ENCODE measurements around the gene APOB. TPM values are rescaled to one million over a fixed set of nuclear protein-coding genes. Genes with fewer than 3 reads are reported as not detected.

Gene APOB
- total and polyA plus RNA-seq, 2 of the 13 experiments (the other 11 are each of a cell fraction or from before 2014, with no cell fraction given), result 1,569 to 2,515 TPM

DNA sequence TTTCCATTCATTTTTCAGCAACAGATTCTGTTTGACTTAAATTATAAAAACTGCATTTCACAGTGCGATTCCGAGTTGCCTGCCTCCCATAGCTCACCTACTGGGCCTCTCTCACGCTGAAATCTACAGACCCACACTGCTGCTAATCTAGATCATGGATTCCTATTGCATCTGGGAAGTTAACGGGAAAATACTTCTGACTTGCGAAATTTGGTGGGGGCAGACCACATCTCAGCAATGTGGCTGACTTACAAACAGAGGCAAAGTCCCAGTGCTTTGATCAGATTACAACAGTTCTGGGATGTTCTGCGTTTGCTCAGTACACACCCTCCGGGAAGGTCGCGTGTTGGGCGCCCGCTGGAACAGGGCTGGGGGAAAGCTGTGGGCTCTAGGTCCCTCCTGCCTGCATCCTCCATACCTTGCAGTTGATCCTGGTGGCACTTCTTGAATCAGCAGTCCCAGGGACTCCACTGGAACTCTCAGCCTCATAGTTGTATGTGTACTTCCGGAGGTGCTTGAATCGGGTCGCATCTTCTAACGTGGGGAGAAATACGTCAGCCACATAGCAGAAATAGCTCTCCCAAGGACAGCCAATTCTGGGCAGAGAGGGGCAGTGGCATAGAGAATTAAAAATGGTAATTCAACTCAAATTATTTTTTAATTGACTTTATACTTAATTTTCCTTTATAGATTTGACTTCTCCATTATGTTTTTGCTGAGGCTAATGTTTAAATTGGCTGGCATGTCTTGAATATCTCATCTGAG, 1.7 kb downstream of the APOB start (continued):
- peak; percentile 53; the same call in 1 of the 2 replicates for TF ChIP-seq ZNF142 (CRISPR knock-in tag; IDR thresholded peaks at IDR 0.05)
- TF ChIP-seq ZNF12 (CRISPR knock-in tag; IDR thresholded peaks at IDR 0.05), result peak; percentile 82; the same call in 1 of the 2 replicates
- no peak for TF ChIP-seq ZNF496 (CRISPR knock-in tag; IDR thresholded peaks at IDR 0.05; ENCODE audit: insufficient replicate concordance)
- TF ChIP-seq, protein P1, sequence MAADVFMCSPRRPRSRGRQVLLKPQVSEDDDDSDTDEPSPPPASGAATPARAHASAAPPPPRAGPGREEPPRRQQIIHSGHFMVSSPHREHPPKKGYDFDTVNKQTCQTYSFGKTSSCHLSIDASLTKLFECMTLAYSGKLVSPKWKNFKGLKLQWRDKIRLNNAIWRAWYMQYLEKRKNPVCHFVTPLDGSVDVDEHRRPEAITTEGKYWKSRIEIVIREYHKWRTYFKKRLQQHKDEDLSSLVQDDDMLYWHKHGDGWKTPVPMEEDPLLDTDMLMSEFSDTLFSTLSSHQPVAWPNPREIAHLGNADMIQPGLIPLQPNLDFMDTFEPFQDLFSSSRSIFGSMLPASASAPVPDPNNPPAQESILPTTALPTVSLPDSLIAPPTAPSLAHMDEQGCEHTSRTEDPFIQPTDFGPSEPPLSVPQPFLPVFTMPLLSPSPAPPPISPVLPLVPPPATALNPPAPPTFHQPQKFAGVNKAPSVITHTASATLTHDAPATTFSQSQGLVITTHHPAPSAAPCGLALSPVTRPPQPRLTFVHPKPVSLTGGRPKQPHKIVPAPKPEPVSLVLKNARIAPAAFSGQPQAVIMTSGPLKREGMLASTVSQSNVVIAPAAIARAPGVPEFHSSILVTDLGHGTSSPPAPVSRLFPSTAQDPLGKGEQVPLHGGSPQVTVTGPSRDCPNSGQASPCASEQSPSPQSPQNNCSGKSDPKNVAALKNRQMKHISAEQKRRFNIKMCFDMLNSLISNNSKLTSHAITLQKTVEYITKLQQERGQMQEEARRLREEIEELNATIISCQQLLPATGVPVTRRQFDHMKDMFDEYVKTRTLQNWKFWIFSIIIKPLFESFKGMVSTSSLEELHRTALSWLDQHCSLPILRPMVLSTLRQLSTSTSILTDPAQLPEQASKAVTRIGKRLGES (CRISPR knock-in tag; IDR thresholded peaks at IDR 0.05; ENCODE audit: borderline replicate concordance), result no peak
- TF ChIP-seq NAIF1 (CRISPR knock-in tag; IDR thresholded peaks at IDR 0.05; ENCODE audit: borderline replicate concordance), result no peak
- TF ChIP-seq ZFP36 (IDR thresholded peaks at IDR 0.05; ENCODE audit: borderline replicate concordance, low read depth, low read length, partially characterized antibody), result no peak
- TF ChIP-seq ZNF414 (CRISPR knock-in tag; IDR thresholded peaks at IDR 0.05), result no peak; the same call in 1 of the 2 replicates
- peak; percentile 86; the same call in 1 of the 2 replicates for TF ChIP-seq HOXD1 (CRISPR knock-in tag; IDR thresholded peaks at IDR 0.05)
- TF ChIP-seq RFX1 (IDR thresholded peaks at IDR 0.05), result no peak
- TF ChIP-seq, protein P2, sequence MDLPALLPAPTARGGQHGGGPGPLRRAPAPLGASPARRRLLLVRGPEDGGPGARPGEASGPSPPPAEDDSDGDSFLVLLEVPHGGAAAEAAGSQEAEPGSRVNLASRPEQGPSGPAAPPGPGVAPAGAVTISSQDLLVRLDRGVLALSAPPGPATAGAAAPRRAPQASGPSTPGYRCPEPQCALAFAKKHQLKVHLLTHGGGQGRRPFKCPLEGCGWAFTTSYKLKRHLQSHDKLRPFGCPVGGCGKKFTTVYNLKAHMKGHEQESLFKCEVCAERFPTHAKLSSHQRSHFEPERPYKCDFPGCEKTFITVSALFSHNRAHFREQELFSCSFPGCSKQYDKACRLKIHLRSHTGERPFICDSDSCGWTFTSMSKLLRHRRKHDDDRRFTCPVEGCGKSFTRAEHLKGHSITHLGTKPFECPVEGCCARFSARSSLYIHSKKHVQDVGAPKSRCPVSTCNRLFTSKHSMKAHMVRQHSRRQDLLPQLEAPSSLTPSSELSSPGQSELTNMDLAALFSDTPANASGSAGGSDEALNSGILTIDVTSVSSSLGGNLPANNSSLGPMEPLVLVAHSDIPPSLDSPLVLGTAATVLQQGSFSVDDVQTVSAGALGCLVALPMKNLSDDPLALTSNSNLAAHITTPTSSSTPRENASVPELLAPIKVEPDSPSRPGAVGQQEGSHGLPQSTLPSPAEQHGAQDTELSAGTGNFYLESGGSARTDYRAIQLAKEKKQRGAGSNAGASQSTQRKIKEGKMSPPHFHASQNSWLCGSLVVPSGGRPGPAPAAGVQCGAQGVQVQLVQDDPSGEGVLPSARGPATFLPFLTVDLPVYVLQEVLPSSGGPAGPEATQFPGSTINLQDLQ (CRISPR knock-in tag; IDR thresholded peaks at IDR 0.05), result peak; percentile 30; the same call in 1 of the 2 replicates
- peak; percentile 95 for TF ChIP-seq PATZ1 (CRISPR knock-in tag; IDR thresholded peaks at IDR 0.05)
- TF ChIP-seq MLLT10 (CRISPR knock-in tag; IDR thresholded peaks at IDR 0.05), result peak; percentile 97
- no peak for TF ChIP-seq ZSCAN25 (CRISPR knock-in tag; IDR thresholded peaks at IDR 0.05)
- no peak for TF ChIP-seq ZNF24 (IDR thresholded peaks at IDR 0.05)

Measured in HepG2 (cell line).